ENCODE results near the gene GRM5. TPM values are rescaled to one million over a fixed set of nuclear protein-coding genes. Genes with fewer than 3 reads are reported as not detected.

GRM5 gene
- total RNA-seq, 1 donor from 2014 or later: not detected

- H4K20me1 ChIP-seq (ENCODE audit: low read depth): no peaks in the 10 kb centered on the region
- TF ChIP-seq EZH2 (IDR thresholded peaks at IDR 0.05) (no peak), CTCF (IDR thresholded peaks at IDR 0.05) (no peak), EZH2phosphoT487 (IDR thresholded peaks at IDR 0.05) (no peak)
- Mint-ChIP-seq H3K27me3 (ENCODE audit: insufficient read depth, low read depth) (no peaks in the 10 kb centered on the region), H3K36me3 (no peaks in the 10 kb centered on the region), H3K4me3 (no peak overlapping the region), H3K9me3 (no peaks in the 10 kb centered on the region), H3K27ac (no peak overlapping the region), H3K4me1 (no peaks in the 10 kb centered on the region)
- H3K4me1 ChIP-seq: no peaks in the 10 kb centered on the region
- no peak for DNase-seq (ENCODE audit: low spot score)
- no peak overlapping the region for H3K9ac ChIP-seq
- no peak overlapping the region for H3K4me3 ChIP-seq
- H3K9me3 ChIP-seq (ENCODE audit: low read depth): no peaks in the 10 kb centered on the region
- no peak overlapping the region for H3K4me2 ChIP-seq
- H3K27me3 ChIP-seq: peaks cover 5% of the 10 kb centered on the region
- H3K27ac ChIP-seq: no peak overlapping the region
- H3F3A ChIP-seq (ENCODE audit: low read depth): no peaks in the 10 kb centered on the region
- H3K79me2 ChIP-seq (ENCODE audit: low read depth): no peaks in the 10 kb centered on the region
- no peak overlapping the region for H2AFZ ChIP-seq (replicated peaks)
- H3K36me3 ChIP-seq: no peaks in the 10 kb centered on the region
Measured at GRCh38 chr11:88501541-88501940, 564.2 kb downstream of the GRM5 start.

GRCh38 chr11:88495836-88496235 lies 569.9 kb downstream of the GRM5 start:
- H3K9me3 Mint-ChIP-seq: no peaks in the 10 kb centered on the region
- peaks cover 2% of the 10 kb centered on the region for H3K27me3 Mint-ChIP-seq (ENCODE audit: insufficient read depth, low read depth)
- Histone ChIP-seq H3K4me1 (no peaks in the 10 kb centered on the region), H3K36me3 (no peaks in the 10 kb centered on the region), H4K20me1 (ENCODE audit: low read depth) (no peaks in the 10 kb centered on the region), H3F3A (ENCODE audit: low read depth) (no peaks in the 10 kb centered on the region), H3K9me3 (ENCODE audit: low read depth) (no peaks in the 10 kb centered on the region), H3K4me2 (no peak overlapping the region), H2AFZ (replicated peaks) (no peak overlapping the region), H3K9ac (no peak overlapping the region), H3K79me2 (ENCODE audit: low read depth) (no peaks in the 10 kb centered on the region), H3K4me3 (no peak overlapping the region), H3K27me3 (no peaks in the 10 kb centered on the region), H3K27ac (no peak overlapping the region)
- TF ChIP-seq EZH2 (IDR thresholded peaks at IDR 0.05) (no peak), EZH2phosphoT487 (IDR thresholded peaks at IDR 0.05) (no peak), CTCF (IDR thresholded peaks at IDR 0.05) (no peak)
- no peak for DNase-seq (ENCODE audit: low spot score)
- no peaks in the 10 kb centered on the region for H3K36me3 Mint-ChIP-seq
- H3K4me3 Mint-ChIP-seq: no peak overlapping the region
- H3K27ac Mint-ChIP-seq: no peak overlapping the region
- H3K4me1 Mint-ChIP-seq: no peaks in the 10 kb centered on the region

- Histone ChIP-seq H3K4me1 (no peaks in the 10 kb centered on the region), H3K36me3 (no peaks in the 10 kb centered on the region)
Measured at GRCh38 chr11:88494848-88495247, 570.9 kb downstream of the GRM5 start.

More at GRCh38 chr11:88494848-88495247, 570.9 kb downstream of the GRM5 start:
- H3K27ac ChIP-seq: no peak overlapping the region
- no peaks in the 10 kb centered on the region for H3K9me3 ChIP-seq (ENCODE audit: low read depth)
- H3K4me3 Mint-ChIP-seq: no peak overlapping the region
- H3K4me1 Mint-ChIP-seq: no peaks in the 10 kb centered on the region
- H3K4me2 ChIP-seq: no peak overlapping the region
- no peaks in the 10 kb centered on the region for H3K79me2 ChIP-seq (ENCODE audit: low read depth)
- DNase-seq (ENCODE audit: low spot score): peak; percentile 24
- no peak overlapping the region for H3K9ac ChIP-seq
- peaks cover 2% of the 10 kb centered on the region for H3K27me3 Mint-ChIP-seq (ENCODE audit: insufficient read depth, low read depth)
- H3F3A ChIP-seq (ENCODE audit: low read depth): no peaks in the 10 kb centered on the region
- H3K36me3 Mint-ChIP-seq: no peaks in the 10 kb centered on the region
- H3K27me3 ChIP-seq: no peaks in the 10 kb centered on the region
- TF ChIP-seq EZH2 (IDR thresholded peaks at IDR 0.05) (no peak), CTCF (IDR thresholded peaks at IDR 0.05) (peak; percentile 22), EZH2phosphoT487 (IDR thresholded peaks at IDR 0.05) (no peak)
- no peak overlapping the region for H3K27ac Mint-ChIP-seq
- no peak overlapping the region for H2AFZ ChIP-seq (replicated peaks)
- no peaks in the 10 kb centered on the region for H3K9me3 Mint-ChIP-seq
- H4K20me1 ChIP-seq (ENCODE audit: low read depth): no peaks in the 10 kb centered on the region
- H3K4me3 ChIP-seq: no peak overlapping the region

All from neural progenitor cell (in vitro differentiated cells).